Stimulated activated CD4-positive, alpha-beta T cell treated with anti-CD3 and anti-CD28 coated beads, Interleukin-1b, Interleukin-23, amount 100 ng/mL, for 48 hours (primary cell): Measurements from ENCODE around the gene RGS1.

Source experiments
- DNase-seq: peaks from one replicate; pipeline ENCODE4 v3.0.0-alpha.2; 2020

Gene RGS1

GRCh38 chr1:192584866-192585265, 9.3 kb downstream of the RGS1 start:
- DNase-seq = no peak

- DNase-seq = no peak
Measured at GRCh38 chr1:192587386-192588266, 12.1 kb downstream of the RGS1 start.

GRCh38 chr1:192588546-192588945, 13.0 kb downstream of the RGS1 start:
- DNase-seq = no peak

- DNase-seq = no peak
Measured at GRCh38 chr1:192589813-192590212, 14.2 kb downstream of the RGS1 start.

- no peak for DNase-seq
Measured at GRCh38 chr1:192592517-192592916, 16.9 kb downstream of the RGS1 start.

- DNase-seq = no peak
Measured at GRCh38 chr1:192592981-192593708, 17.6 kb downstream of the RGS1 start.

GRCh38 chr1:192595299-192595698, 19.7 kb downstream of the RGS1 start:
- DNase-seq = no peak

GRCh38 chr1:192598589-192598988, 23.0 kb downstream of the RGS1 start:
- no peak for DNase-seq

- no peak for DNase-seq
Measured at GRCh38 chr1:192600275-192600674, 24.7 kb downstream of the RGS1 start.

- DNase-seq = no peak
Measured at GRCh38 chr1:192601143-192601542, 25.6 kb downstream of the RGS1 start.

GRCh38 chr1:192601567-192601966, 26.0 kb downstream of the RGS1 start:
- no peak for DNase-seq

- no peak for DNase-seq
Measured at GRCh38 chr1:192602757-192603156, 27.2 kb downstream of the RGS1 start.

- DNase-seq = no peak
Measured at GRCh38 chr1:192603218-192603787, 27.7 kb downstream of the RGS1 start.

GRCh38 chr1:192604979-192605620, 29.5 kb downstream of the RGS1 start:
- no peak for DNase-seq

GRCh38 chr1:192608671-192609070, 33.1 kb downstream of the RGS1 start:
- DNase-seq = no peak

- DNase-seq = peak; percentile 57
Measured at GRCh38 chr1:192609110-192610079, 33.8 kb downstream of the RGS1 start.

- DNase-seq = no peak
Measured at GRCh38 chr1:192610112-192610889, 34.7 kb downstream of the RGS1 start.

GRCh38 chr1:192615055-192615454, 39.5 kb downstream of the RGS1 start:
- no peak for DNase-seq

- DNase-seq = no peak
Measured at GRCh38 chr1:192620071-192620635, 44.6 kb downstream of the RGS1 start.

GRCh38 chr1:192626366-192627179, 51.0 kb downstream of the RGS1 start:
- DNase-seq = no peak
